ENCODE results near the gene MYH2.
"Not testable (repeated sequence)": the region's sequence is repeated elsewhere in the genome, so short reads cannot be mapped to it uniquely, and the experiment has no call there.

The MYH2 gene
- 0 to 3.5 (median 0) reads per million in 17 experiments for total RNA-seq

DNA sequence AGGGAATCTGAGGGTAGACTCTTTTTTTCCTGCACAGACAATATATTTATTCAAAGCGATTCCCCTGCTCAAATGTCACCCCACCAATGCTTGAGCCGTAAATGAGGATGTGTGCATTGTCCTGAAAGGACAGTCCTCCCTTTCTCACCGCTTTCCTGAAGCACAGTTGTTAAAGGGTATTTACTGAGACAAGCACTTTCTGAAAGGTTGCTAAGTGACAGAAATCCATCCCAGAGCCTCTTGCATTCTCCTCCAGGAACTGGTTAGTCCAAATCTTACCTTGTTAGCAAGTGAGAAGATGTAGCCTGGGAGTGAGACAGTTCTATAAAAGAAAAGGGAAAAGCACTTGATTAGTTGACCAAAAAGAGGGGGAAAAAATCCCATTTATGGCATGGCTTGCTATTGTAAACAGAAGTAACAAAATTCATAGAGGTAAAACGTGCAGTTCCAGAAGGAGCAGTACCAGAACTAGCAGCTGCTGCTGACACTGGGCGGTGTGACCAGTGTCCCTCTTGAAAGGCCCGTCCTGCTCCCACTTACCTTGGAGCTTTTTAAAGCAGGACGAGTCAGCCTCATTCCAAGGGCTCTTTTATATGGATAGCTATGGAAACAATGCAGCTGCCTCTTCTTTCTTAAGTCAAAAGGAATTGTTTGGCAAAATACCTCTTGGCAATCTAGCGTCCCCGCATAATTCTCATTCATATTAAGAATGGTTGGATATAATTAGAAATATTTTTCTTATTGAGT, at the start of gene MYH2:
Gene MYH2 (minus strand): TSS at position 563 of the 747 bp plus-strand sequence. CDS start 1,738 bp downstream, outside the sequence.
- no peak for DNase-seq

DNA sequence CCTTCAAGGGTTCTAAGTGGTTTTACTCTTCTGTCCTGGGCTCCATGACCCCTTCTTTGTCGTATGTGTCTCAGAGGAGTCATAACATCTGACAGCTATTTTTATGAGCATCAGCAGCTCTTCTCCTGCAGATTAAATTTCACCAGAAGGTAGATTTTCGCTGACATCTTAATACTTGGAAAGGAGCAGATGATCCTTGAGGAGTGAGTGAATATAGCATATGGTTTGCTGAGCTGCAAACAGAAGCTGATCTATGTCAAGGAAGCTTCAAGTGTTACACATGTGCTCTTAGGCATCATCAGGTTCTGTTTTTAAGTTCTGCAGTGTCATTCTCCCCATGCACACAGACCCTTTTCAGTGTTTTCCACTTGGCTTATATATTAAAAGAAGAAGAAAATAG, 49.2 kb upstream of the MYH2 start:
- DNase-seq = no peak

- DNase-seq = no peak
Observed at GRCh38 chr17:10589553-10590145, 40.2 kb upstream of the MYH2 start.

GRCh38 chr17:10585529-10585928, 36.1 kb upstream of the MYH2 start:
- no peak for DNase-seq

DNA sequence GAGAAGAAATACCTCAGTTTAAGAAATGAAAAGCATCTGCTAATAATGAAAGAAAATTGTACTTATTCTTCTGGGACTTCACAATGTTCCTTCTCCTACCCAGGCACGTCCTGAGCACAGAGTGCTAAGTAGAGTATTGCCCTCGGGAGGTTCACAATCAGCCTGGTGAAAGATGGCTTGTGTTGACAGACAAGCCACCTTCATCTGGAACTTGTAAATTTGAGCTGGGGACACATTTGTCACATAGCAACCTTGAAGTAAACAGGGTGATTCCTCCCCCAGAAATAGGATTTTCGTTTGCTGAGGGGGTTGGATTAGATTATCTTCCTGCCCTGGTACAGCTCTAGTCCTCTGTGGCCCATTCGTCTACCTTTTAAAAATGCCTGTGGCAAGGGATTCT, 34.4 kb upstream of the MYH2 start:
- no peak for DNase-seq

GRCh38 chr17:10579270-10579669, 29.8 kb upstream of the MYH2 start:
- no peak for DNase-seq

DNA sequence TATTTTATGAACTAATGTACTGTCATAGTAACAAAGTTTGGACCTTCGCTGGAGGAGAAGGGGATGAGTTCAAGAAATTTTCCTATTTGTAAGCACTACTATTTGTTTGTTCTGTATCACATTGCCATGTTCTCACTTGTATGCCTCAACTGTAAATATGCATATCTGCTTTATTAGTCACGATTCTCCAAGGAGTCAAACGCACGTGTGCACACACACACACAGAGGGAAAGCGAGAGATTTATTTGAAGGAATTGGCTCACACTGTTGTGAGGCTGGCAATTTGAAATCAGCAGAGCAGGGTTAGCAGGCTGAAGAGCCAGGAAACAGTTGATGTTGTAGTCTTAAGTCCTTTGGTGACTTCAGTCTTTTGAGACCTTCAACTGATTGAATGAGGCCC, 24.9 kb upstream of the MYH2 start:
- no peak for DNase-seq

- no peak for DNase-seq
Observed at GRCh38 chr17:10563991-10564660, 14.7 kb upstream of the MYH2 start.

- DNase-seq = no peak
Observed at GRCh38 chr17:10558049-10558448, 8.6 kb upstream of the MYH2 start.

DNA sequence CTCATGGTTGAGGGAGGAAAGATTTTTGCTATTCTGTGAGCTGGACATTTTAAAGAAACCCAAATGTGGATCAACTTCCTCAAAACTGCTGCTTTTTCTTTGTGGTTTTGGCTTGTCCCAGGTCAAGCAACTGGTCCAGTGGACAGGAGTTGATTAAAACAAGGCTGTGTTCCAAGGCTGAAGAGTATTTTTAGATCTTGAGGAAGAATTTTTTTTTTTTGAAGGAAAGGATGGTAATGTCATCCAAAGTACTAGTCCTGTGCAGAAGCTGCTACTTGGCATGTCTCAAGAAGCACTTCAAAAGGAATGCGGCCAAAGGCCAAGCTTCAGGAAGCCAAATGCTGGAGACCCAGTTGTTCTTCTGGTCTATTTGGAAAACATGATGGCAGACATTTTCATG, 8.0 kb upstream of the MYH2 start:
- DNase-seq = no peak

GRCh38 chr17:10556301-10557005, 7.0 kb upstream of the MYH2 start:
- no peak for DNase-seq

DNA sequence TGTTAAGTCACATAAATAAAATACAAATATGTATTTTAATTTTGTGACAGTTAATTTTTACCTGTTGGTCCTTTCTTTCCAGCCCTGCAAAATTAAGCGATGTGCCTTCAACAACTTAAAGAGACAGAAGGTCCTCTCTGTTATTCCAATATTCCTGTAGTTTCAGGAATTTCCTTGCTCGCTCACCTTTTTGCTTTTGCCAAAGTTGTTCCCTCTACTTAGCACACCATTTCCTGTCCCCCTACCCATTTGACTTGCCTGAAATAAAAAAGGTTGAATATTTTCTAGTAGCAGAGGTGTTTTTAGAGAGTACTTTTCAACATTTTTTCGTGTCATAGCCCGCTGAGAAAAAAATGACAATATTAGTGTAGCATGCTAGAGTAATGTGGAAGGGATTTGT, 556 bp upstream of the MYH2 start:
- no peak for DNase-seq

- no peak for DNase-seq
Observed at GRCh38 chr17:10547351-10547750, 2.1 kb downstream of the MYH2 start.

DNA sequence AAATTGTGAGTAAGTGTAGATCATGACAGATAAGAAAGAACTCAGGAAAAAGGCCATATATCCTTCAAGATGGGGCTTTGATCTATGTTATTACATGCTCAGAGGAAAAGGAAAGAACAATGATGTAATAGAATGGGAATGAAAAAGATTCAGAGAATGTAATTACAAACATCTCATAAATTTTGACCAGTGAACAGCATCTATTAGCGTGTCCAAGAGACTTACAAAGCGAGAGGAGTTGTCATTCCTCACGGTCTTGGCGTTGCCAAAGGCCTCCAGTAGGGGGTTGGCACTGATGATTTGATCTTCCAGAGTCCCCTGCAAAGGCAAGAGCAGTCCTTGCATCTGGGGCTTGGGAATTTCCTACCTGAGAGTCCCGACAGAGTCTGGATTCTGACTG, 6.0 kb downstream of the MYH2 start:
- not testable (repeated sequence) for DNase-seq

DNA sequence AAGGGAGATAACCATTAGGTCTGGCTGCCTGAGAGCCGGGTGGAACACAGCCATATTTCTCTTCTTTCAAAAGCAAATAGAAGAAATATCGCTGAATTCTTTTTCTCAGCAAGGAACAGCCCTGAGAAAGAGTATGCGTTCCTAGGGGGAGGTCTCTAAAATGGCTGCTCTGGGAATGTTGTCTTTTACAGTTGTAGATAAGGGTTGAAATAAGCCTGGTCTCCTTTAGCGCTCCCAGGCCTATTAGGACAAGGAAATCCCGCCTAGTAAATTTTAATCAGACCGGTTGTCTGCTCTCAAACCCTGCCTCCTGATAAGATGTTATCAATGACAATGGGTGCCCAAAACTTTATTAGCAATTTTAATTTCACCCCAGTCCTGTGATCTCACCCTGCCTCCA, 8.3 kb downstream of the MYH2 start:
- not testable (repeated sequence) for DNase-seq

- no peak for DNase-seq
Observed at GRCh38 chr17:10532026-10532425, 17.4 kb downstream of the MYH2 start.

DNA sequence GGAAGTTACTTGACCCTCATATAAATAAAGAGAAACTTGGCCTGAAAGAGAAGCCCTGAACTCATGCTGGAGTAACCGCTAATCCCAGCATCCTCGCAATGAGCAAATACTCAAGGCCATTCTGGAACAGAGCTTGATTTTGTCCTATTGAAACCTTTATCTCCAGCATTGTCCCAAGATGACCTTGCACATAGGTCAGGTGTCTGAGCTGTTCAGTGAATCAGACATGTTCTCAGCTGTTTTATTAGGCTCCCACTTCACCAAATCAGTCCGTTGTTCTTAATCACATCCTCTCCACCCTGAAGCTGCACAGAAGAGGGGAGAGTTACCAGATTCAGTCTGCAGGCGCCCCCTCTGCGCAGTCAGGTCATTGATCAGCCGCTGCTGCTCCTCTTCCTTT, 22.0 kb downstream of the MYH2 start:
- DNase-seq = no peak

DNA sequence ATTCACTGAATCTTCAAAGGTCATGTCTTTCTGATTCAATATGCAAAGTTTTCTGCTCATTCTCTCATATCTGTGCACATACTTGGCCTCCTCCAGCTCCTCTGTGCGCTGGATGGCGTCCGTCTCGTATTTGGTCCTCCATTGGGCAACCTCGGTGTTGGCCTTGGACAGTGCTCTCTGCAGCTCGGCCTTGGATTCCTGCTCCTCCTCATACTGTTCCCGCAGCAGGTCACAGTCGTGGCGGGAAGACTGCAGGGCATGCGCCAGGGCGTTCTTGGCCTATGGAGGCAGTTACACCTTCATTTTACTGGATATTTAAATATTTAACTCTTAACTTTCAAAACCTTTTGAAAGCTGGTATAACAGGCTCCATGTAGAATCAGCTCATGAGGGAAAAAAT, 22.9 kb downstream of the MYH2 start:
- DNase-seq = no peak

GRCh38 chr17:10523064-10523463, 26.4 kb downstream of the MYH2 start:
- DNase-seq = no peak

- DNase-seq = no peak
Observed at GRCh38 chr17:10521949-10522348, 27.5 kb downstream of the MYH2 start.

DNA sequence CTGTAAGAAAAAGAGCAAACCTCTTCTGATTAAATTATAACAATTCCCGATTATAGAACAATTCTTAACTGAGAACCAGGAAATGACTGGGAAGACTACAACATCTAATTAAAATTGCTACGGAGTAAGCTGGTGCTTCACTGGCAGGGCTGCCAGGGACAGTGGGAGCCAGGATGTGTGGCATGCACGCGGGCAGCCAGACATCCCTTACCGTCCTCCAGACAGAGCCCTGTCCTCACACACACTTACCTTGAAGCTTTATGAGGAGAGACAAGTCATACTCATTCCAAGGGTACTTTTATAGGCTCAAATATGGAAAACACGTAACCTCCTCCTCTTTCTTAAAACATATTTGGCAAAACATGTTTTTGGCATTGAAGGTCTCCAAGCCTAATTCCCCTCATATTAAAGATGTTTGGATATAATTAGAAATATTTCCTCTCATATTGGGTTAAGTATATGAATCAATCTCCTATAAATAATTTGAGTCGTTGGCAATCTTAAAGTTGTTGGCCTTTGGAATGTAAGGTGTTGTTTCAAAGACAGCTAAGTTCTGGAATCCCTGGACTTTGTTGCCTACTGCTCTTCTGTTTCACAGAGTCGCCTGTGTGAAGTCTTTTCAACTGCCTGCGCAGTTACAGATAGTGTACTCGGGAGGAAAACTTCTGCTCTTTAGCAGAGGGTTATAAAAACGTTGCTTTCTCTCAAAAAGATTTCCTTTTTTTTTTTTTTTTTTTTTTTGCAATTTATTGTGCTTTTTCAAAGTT, 31.0 kb downstream of the MYH2 start, which contains the start of gene MYH1:
Gene MYH1 (minus strand): TSS at position 272 of the 767 bp plus-strand sequence. CDS start 1,900 bp downstream, outside the sequence.
- DNase-seq = no peak

GRCh38 chr17:10516638-10517037, 32.8 kb downstream of the MYH2 start:
- no peak for DNase-seq

Measured in suppressor macrophage (primary cell).